ENCODE results near the gene TRIM52.
A peak's percentile ranks its signal among the peaks of the same experiment; 100 is the strongest.

DNA sequence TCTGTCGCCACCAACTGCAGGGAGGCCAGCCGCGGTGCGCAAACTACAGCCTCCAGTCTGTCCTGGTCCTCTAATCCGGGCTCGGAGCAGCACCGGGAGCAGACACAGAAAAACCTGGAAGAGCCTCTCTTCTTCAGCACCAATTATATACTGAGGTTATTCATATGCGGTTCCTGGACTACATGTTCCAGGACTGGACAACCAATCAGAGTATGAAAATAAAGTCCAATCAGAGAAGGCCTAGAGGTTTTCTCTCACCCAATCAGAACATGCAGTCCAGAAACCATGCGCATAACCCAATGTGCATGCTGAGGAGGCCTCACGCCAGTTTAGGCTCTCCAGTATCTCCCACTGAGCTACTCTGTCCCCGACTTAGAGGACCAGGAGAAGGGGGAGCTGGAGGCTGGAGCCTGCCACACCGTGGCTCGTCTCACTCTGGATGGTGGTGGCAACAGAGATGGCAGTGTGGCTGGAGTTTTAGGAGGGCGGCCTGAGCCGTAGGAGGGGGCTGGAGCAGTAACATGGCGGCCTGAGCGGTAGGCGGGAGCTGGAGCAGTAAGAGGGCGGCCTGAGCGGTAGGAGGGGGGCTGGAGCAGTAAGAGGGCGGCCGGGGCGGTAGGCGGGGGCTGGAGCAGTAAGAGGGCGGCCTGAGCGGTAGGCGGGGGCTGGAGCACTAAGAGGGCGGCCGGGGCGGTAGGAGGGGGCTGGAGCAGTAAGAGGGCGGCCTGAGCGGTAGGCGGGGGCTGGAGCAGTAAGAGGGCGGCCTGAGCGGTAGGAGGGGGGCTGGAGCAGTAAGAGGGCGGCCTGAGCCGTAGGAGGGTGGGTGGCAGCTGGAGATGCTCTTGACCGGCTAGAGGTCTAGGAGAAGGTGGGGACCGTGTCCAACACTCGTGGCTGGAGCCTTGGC is 20.4 kb upstream of the TRIM52 start:
- TF ChIP-seq, protein P1, sequence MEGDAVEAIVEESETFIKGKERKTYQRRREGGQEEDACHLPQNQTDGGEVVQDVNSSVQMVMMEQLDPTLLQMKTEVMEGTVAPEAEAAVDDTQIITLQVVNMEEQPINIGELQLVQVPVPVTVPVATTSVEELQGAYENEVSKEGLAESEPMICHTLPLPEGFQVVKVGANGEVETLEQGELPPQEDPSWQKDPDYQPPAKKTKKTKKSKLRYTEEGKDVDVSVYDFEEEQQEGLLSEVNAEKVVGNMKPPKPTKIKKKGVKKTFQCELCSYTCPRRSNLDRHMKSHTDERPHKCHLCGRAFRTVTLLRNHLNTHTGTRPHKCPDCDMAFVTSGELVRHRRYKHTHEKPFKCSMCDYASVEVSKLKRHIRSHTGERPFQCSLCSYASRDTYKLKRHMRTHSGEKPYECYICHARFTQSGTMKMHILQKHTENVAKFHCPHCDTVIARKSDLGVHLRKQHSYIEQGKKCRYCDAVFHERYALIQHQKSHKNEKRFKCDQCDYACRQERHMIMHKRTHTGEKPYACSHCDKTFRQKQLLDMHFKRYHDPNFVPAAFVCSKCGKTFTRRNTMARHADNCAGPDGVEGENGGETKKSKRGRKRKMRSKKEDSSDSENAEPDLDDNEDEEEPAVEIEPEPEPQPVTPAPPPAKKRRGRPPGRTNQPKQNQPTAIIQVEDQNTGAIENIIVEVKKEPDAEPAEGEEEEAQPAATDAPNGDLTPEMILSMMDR (IDR thresholded peaks at IDR 0.05) = no peak
- TF ChIP-seq MXI1 (IDR thresholded peaks at IDR 0.05; ENCODE audit: low read depth, low read length) = peak; percentile 88; the same call in 1 of the 2 replicates
- TF ChIP-seq RCOR1 (IDR thresholded peaks at IDR 0.05; ENCODE audit: low read length) = no peak
- peak; percentile 64 for TF ChIP-seq NRF1 (IDR thresholded peaks at IDR 0.05; ENCODE audit: low read depth, low read length)
- peak; percentile 70 for TF ChIP-seq RFX5 (IDR thresholded peaks at IDR 0.05; ENCODE audit: low read length)
- TF ChIP-seq EP300 (IDR thresholded peaks at IDR 0.05; ENCODE audit: borderline replicate concordance in 1 of 2, low read depth in 1 of 2, low read length in 1 of 2) = no peak
- TF ChIP-seq, protein P2, sequence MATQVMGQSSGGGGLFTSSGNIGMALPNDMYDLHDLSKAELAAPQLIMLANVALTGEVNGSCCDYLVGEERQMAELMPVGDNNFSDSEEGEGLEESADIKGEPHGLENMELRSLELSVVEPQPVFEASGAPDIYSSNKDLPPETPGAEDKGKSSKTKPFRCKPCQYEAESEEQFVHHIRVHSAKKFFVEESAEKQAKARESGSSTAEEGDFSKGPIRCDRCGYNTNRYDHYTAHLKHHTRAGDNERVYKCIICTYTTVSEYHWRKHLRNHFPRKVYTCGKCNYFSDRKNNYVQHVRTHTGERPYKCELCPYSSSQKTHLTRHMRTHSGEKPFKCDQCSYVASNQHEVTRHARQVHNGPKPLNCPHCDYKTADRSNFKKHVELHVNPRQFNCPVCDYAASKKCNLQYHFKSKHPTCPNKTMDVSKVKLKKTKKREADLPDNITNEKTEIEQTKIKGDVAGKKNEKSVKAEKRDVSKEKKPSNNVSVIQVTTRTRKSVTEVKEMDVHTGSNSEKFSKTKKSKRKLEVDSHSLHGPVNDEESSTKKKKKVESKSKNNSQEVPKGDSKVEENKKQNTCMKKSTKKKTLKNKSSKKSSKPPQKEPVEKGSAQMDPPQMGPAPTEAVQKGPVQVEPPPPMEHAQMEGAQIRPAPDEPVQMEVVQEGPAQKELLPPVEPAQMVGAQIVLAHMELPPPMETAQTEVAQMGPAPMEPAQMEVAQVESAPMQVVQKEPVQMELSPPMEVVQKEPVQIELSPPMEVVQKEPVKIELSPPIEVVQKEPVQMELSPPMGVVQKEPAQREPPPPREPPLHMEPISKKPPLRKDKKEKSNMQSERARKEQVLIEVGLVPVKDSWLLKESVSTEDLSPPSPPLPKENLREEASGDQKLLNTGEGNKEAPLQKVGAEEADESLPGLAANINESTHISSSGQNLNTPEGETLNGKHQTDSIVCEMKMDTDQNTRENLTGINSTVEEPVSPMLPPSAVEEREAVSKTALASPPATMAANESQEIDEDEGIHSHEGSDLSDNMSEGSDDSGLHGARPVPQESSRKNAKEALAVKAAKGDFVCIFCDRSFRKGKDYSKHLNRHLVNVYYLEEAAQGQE (IDR thresholded peaks at IDR 0.05; ENCODE audit: low read depth, low read length) = no peak
- TF ChIP-seq YY1 (IDR thresholded peaks at IDR 0.05; ENCODE audit: low read depth) = peak; percentile 87
- no peak for TF ChIP-seq FOXM1 (IDR thresholded peaks at IDR 0.05; ENCODE audit: low read depth)

Data from SK-N-SH (cell line).